HepG2 (cell line): Measurements from ENCODE around the gene PAIP2. TPM values are rescaled to one million over a fixed set of nuclear protein-coding genes. Genes with fewer than 3 reads are reported as not detected.

ENCODE experiments used
- AHR ChIP-seq: IDR thresholded peaks from 2 replicates; pipeline ENCODE4 v1.6.1; 2018; ENCODE audit warnings: missing genetic modification reagents, missing compliant biosample characterization
- ARHGAP35 ChIP-seq: sonication (generic); formaldehyde crosslinking; IDR thresholded peaks from 2 replicates; pipeline ENCODE4 v1.9.0; 2022; ENCODE audit warnings: mild to moderate bottlenecking, inconsistent platforms, moderate library complexity, missing genetic modification reagents, borderline replicate concordance
- CREBL2 ChIP-seq: sonication (generic); formaldehyde crosslinking; IDR thresholded peaks from 2 replicates; pipeline ENCODE4 v1.8.1; 2023; ENCODE audit warnings: missing genetic modification reagents, mild to moderate bottlenecking, borderline replicate concordance
- CTCF ChIP-seq: sonication (generic); formaldehyde crosslinking; IDR thresholded peaks from 2 replicates; pipeline ENCODE4 v1.5.0; 2020; ENCODE audit warnings: mild to moderate bottlenecking, missing genetic modification reagents, moderate library complexity
- DNMT1 ChIP-seq: sonication (generic); formaldehyde crosslinking; IDR thresholded peaks from 2 replicates; pipeline ENCODE4 v1.5.1; 2020; ENCODE audit warnings: mild to moderate bottlenecking, missing genetic modification reagents
- EEA1 ChIP-seq: sonication (generic); formaldehyde crosslinking; IDR thresholded peaks from 2 replicates; pipeline ENCODE4 v1.5.1; 2020; ENCODE audit warnings: mild to moderate bottlenecking, missing genetic modification reagents, borderline replicate concordance
- ESRRA ChIP-seq: sonication (generic); formaldehyde crosslinking; IDR thresholded peaks from 2 replicates; pipeline ENCODE4 v1.5.1; 2020; ENCODE audit warnings: mild to moderate bottlenecking, low read depth, missing genetic modification reagents
- FOXO1 ChIP-seq: sonication (generic); formaldehyde crosslinking; IDR thresholded peaks from 2 replicates; pipeline ENCODE4 v1.4.0; 2020; ENCODE audit warnings: missing genetic modification reagents
- FOXP1 ChIP-seq, 2 experiments: fragments of 450-650 bp in 1 of 2; IDR thresholded peaks; 2 replicates each; pipeline ENCODE4 v1.6.1; 2017 to 2018; ENCODE audit warnings: antibody characterized with exemption in 1 of 2
- HNRNPH1 ChIP-seq: fragments of 200-400 bp; formaldehyde crosslinking; optimal IDR thresholded peaks from 2 replicates; pipeline ENCODE3; 2017; ENCODE audit warnings: mild to moderate bottlenecking, low read depth, low read length
- KLF11 ChIP-seq: IDR thresholded peaks from 2 replicates; pipeline ENCODE4 v1.6.1; 2016; ENCODE audit warnings: missing compliant biosample characterization
- NPAS2 ChIP-seq: sonication (generic); formaldehyde crosslinking; IDR thresholded peaks from 2 replicates; pipeline ENCODE4 v1.8.0; 2022; ENCODE audit warnings: mild to moderate bottlenecking, missing genetic modification reagents, borderline replicate concordance
- RBFOX2 ChIP-seq: fragments of 200-400 bp; formaldehyde crosslinking; IDR thresholded peaks from 2 replicates; pipeline ENCODE4 v1.6.1; 2017; ENCODE audit warnings: low read depth, mild to moderate bottlenecking, low read length
- SAP130 ChIP-seq: IDR thresholded peaks from 2 replicates; pipeline ENCODE4 v1.6.1; 2016; ENCODE audit warnings: low read depth
- TFAP4 ChIP-seq: sonication (generic); IDR thresholded peaks from 2 replicates; pipeline ENCODE4 v1.6.1; 2016; ENCODE audit warnings: low read depth, borderline replicate concordance
- ZBTB21 ChIP-seq: sonication (generic); formaldehyde crosslinking; IDR thresholded peaks from 2 replicates; pipeline ENCODE4 v1.4.0; 2020; ENCODE audit warnings: missing genetic modification reagents
- ZNF142 ChIP-seq: sonication (generic); formaldehyde crosslinking; IDR thresholded peaks from 2 replicates; pipeline ENCODE4 v1.4.0; 2020; ENCODE audit warnings: missing genetic modification reagents
- ZNF224 ChIP-seq: sonication (generic); formaldehyde crosslinking; IDR thresholded peaks from 2 replicates; pipeline ENCODE4 v1.5.0; 2020; ENCODE audit warnings: mild to moderate bottlenecking, missing genetic modification reagents
- ZNF326 ChIP-seq: sonication (generic); formaldehyde crosslinking; IDR thresholded peaks from 2 replicates; pipeline ENCODE4 v1.4.0; 2020; ENCODE audit warnings: missing genetic modification reagents, borderline replicate concordance
- ZNF484 ChIP-seq: sonication (generic); formaldehyde crosslinking; IDR thresholded peaks from 2 replicates; pipeline ENCODE4 v1.5.1; 2020; ENCODE audit warnings: mild to moderate bottlenecking, low read depth, missing genetic modification reagents, borderline replicate concordance
- ZNF557 ChIP-seq: sonication (generic); formaldehyde crosslinking; IDR thresholded peaks from 2 replicates; pipeline ENCODE4 v1.4.0; 2020; ENCODE audit warnings: missing genetic modification reagents
- ZNF709 ChIP-seq: sonication (generic); formaldehyde crosslinking; IDR thresholded peaks from 2 replicates; pipeline ENCODE4 v1.5.0; 2020; ENCODE audit warnings: mild to moderate bottlenecking, missing genetic modification reagents
- polyA plus RNA-seq, 8 experiments: library from polyadenylated mRNA; depleted of rRNA in 3 of 8; stranded (reverse) in 7 of 8; unstranded in 1 of 8; fragments of >200 nt; fragmentation: Illumina TruSeq in 4 of 8; extraction: Trizol in 4 of 8; gene quantifications; 2 replicates each; pipeline versions ENCODE4 v1.2.1 to v1.2.3, GENCODE V29; 2011 to 2016; ENCODE audit warnings: low read depth in 4 of 8, missing spikeins in 1 of 8, mixed read lengths in 1 of 8; ENCODE audit not compliant: insufficient read depth in 1 of 8
- total RNA-seq, 5 experiments: library from RNA; depleted of rRNA; stranded (reverse); fragments of >200 nt; fragmentation: Illumina TruSeq; extraction: Trizol; gene quantifications; 2 replicates each; pipeline ENCODE4 v1.2.3, GENCODE V29; 2016; ENCODE audit warnings: low read depth in 1 of 5

The PAIP2 gene
- total and polyA plus RNA-seq, 2 of the 13 experiments (the other 11 are each of a cell fraction or from before 2014, with no cell fraction given), result 61.5 to 76.3 TPM

- TF ChIP-seq CREBL2 (CRISPR knock-in tag) (no peak), CTCF (CRISPR knock-in tag) (no peak), ZNF224 (0 out of 2 replicates have a peak, but pooled peaks have one; percentile 33), DNMT1 (0 out of 2 replicates have a peak, but pooled peaks have one; percentile 79), ZNF326 (CRISPR knock-in tag) (no peak), ESRRA (CRISPR knock-in tag) (no peak), TFAP4 (peak; percentile 40; the same call in 1 of the 2 replicates), KLF11 (no peak), ZBTB21 (CRISPR knock-in tag) (no peak), FOXO1 (CRISPR knock-in tag) (no peak), ZNF709 (CRISPR knock-in tag) (0 out of 2 replicates have a peak, but pooled peaks have one; percentile 60), RBFOX2 (no peak), ARHGAP35 (CRISPR knock-in tag) (no peak), ZNF557 (CRISPR knock-in tag) (no peak), AHR (no peak), FOXP1 (IDR thresholded peaks at IDR 0.05) (no peak), FOXP1 (CRISPR knock-in tag; IDR thresholded peaks at IDR 0.05) (no peak), ZNF142 (CRISPR knock-in tag) (no peak), EEA1 (CRISPR knock-in tag) (no peak), HNRNPH1 (no peak), ZNF484 (CRISPR knock-in tag) (no peak), SAP130 (CRISPR knock-in tag) (peak; percentile 18; the same call in 1 of the 2 replicates), NPAS2 (no peak)
These were observed 42.4 kb downstream of the PAIP2 start (continued) for GRCh38 chr5:139383993-139384590.
